ENCODE data around the gene TSPAN17.

The TSPAN17 gene

GRCh38 chr5:176700239-176700847, 53.1 kb downstream of the TSPAN17 start:
- H3K27me3 ChIP-seq = peaks cover 0 to 94% of the 10 kb centered on the region in 2 donors
- intact Hi-C loops (cut with DNase I; ENCODE audit: low total_unique reads) = no loop called here
- no peak for DNase-seq
- TF ChIP-seq CTCF (IDR thresholded peaks at IDR 0.05) = no peak
- no peaks in the 10 kb centered on the region for H3K36me3 ChIP-seq
- H3K9me3 ChIP-seq = no peaks in the 10 kb centered on the region
- H3K4me3 ChIP-seq = no peak overlapping the region
- H3K27ac ChIP-seq = no peak overlapping the region
- no peaks in the 10 kb centered on the region for H3K4me1 ChIP-seq

DNA sequence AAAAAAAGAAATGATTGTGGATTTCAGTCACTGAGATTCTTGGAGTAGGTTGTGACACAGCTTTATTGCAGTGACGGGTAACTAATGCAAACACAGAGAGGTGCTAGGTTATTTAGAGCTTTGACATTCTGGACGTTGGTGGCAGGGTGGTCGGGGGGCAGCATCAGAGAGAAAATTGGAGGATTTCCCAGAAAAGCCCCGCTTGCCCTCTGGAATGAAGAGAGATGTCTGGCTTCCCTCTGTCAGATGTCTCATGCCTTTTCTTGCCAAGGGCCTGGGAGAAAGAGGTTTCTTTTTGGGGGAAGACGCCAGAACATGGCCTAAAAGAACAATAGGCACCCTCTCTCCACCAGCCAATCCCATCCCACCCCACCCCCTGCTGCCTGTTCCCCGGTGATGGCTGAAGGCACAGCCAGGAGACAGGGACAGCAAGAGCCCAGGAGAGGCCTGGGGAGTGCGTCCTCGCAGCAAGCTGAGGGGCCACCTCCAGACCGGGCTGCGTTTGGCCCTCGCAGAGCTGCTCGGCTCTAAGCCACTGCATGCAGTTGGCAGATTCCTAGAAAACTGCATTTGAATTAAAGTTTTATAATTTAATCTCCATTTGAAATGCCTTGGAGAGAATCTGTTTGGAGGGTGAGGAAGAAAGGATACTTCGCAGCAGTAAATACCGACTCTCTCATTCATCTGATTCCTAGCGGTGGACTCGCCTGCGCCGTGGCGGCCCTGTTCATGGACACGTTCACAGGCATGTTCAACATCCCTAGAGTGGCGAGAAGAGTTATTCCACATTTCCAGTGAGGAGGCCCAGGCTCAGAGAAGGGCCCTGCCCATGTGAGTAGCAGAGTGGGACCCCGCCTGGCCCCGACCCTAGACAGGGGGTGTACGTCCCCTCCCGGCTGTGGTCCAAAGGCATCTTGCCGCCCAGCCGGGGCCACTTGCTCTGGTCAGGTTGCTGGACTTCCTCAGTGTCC, 55.7 kb downstream of the TSPAN17 start:
- Histone ChIP-seq H3K27ac (no peak overlapping the region), H3K27me3 (peaks cover 0 to 71% of the 10 kb centered on the region in 2 donors), H3K36me3 (no peaks in the 10 kb centered on the region), H3K4me3 (no peak overlapping the region), H3K9me3 (no peaks in the 10 kb centered on the region), H3K4me1 (no peaks in the 10 kb centered on the region)
- intact Hi-C loops (cut with DNase I; ENCODE audit: low total_unique reads) = no loop called here
- no peak for TF ChIP-seq CTCF (IDR thresholded peaks at IDR 0.05)
- DNase-seq = no peak

DNA sequence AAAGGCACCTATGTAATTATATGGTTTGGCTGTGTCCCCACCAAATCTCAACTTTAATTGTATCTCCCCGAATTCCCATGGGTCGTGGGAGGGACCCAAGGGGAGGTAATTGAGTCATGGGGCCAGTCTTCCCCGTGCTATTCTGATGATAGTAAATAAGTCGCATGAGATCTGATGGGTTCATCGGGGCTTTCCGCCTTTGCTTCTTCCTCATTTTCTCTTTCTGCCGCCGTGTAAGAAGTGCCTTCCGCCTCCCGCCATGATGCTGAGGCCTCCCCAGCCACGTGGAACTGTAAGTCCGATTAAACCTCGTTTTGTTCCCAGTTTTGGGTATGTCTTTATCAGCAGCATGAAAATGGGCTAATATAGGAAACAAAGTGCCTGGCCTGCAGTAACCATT, 56.6 kb downstream of the TSPAN17 start:
- intact Hi-C loops (cut with DNase I; ENCODE audit: low total_unique reads) = no loop called here
- Histone ChIP-seq H3K27ac (no peak overlapping the region), H3K27me3 (peaks cover 0 to 63% of the 10 kb centered on the region in 2 donors), H3K4me3 (no peak overlapping the region), H3K9me3 (no peaks in the 10 kb centered on the region), H3K36me3 (no peaks in the 10 kb centered on the region), H3K4me1 (no peaks in the 10 kb centered on the region)
- no peak for TF ChIP-seq CTCF (IDR thresholded peaks at IDR 0.05)
- no peak for DNase-seq

DNA sequence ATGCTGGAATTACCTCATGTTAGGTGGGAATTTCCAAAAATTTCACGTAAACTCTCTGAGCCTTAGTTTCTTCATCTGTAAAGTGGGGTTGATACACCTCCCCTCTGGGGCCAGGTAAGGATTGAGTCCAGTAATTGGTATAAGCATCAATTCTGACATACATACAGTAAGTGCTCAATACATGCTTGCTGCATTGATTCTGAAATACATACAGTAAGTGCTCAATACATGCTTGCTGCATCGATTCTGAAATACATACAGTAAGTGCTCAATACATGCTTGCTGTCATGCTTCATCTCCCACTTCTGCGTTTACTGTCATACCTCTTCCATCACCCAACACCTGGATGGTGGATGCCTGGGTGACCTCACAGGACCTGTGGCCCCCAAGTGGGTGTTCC, 57.1 kb downstream of the TSPAN17 start:
- H3K27ac ChIP-seq = no peak overlapping the region
- intact Hi-C loops (cut with DNase I; ENCODE audit: low total_unique reads) = no loop called here
- TF ChIP-seq CTCF (IDR thresholded peaks at IDR 0.05) = no peak
- DNase-seq = no peak
- H3K9me3 ChIP-seq = no peaks in the 10 kb centered on the region
- no peak overlapping the region for H3K4me3 ChIP-seq
- no peaks in the 10 kb centered on the region for H3K36me3 ChIP-seq
- peaks cover 0 to 58% of the 10 kb centered on the region in 2 donors for H3K27me3 ChIP-seq
- no peaks in the 10 kb centered on the region for H3K4me1 ChIP-seq

DNA sequence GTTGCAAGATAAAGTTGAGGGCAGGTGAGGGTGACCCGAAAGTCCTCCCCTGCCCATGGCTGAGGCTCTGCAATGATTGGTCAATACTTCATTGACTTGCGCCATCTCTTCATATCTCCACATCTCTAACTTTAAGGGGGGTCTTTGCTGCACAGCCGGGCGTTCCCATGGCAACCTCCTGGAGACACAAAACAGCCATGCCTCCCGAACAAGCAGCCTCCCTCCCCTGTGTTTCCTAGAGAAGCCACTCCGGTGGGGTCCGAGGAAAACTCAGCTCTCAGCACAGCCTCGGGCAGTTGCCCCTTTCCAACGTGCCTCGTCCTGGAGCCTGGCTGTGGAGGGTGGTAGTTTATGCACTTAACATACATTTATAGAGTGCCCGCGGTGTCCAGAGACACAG, 57.5 kb downstream of the TSPAN17 start:
- DNase-seq = no peak
- H3K27me3 ChIP-seq = peaks cover 0 to 54% of the 10 kb centered on the region in 2 donors
- H3K27ac ChIP-seq = no peak overlapping the region
- intact Hi-C loops (cut with DNase I; ENCODE audit: low total_unique reads) = no loop called here
- H3K9me3 ChIP-seq = no peaks in the 10 kb centered on the region
- no peaks in the 10 kb centered on the region for H3K36me3 ChIP-seq
- H3K4me1 ChIP-seq = no peaks in the 10 kb centered on the region
- no peak for TF ChIP-seq CTCF (IDR thresholded peaks at IDR 0.05)
- no peak overlapping the region for H3K4me3 ChIP-seq

All from tibial artery (tissue), 4 donors.